GM11168 (cell line): ENCODE measurements around the gene DPYSL3.

Experiments
- in situ Hi-C: fragments of 300-500 bp; cut with MboI; formaldehyde crosslinking; loops from one replicate; pipeline ENCODE4 v1.12.0; 2022; ENCODE audit warnings: low sequenced_read_pairs; ENCODE audit not compliant: unreplicated experiment

DPYSL3 gene

DNA sequence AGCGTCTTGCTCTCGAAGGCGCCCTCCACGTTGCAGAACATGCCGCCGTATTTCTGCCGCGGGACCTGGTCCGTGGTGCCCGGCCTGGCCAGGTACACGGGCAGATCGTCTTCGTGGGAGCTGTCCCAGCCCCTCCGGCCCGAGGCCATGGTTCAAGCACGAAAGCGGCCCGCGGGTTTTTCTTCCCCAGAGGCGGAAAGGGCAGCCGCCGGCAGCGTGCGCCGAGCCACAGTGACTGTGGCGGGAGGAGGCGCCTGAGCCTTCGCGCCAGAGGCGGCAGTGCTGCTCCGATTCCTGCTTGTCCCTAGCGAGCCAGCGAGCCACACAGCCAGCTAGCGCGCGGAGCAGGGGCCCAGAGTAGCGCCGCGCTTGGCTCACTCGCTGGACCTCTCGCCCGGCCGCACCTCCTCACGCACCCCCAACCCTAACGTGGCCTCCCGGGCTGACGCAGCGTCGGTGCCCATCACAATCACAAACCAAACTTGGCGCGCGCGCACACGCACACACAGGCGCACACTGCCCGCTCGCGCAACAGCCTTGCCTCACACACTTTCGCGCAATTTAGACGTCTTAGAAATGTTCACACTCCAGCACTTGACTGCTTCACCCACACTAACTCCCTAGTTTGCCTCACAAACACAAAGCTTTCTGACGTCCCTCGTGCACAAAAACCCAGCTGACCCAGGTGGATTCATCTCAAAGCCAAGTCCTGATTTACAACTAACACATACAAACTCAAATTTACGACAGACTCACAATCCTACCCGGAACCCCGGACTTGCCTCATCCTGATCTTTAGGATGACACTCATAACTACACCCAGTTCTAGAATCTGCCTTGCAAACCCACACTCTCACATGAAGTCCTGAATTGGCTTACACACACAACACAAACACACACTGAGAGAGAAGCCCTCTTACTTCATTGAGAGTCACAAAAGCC is at the start of gene DPYSL3:
TSS of gene DPYSL3 (minus strand) at position 359 of the 942 bp plus-strand sequence. CDS start at position 149, 210 bp downstream.
- in situ Hi-C loops, result no loop called here

DNA sequence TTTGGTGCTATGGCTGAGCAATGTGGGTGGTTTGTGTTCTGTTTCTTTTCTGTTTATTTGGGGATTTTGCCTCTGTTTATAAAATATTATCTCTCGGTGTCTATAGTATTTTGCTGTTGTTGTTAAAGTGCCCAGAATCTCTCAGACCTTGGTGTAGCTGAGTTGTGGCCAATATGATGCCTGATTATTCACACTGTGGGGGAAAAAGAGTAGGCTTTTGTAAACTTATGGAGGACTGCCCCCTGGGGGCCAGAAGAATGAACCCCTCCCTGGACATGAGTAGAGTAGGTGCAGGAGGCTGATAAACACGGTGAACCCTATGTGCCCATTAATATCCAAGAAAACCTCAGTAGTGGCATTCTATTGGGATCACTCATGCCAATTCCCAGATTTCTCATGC is 49.0 kb upstream of the DPYSL3 start:
- in situ Hi-C loops, result loop anchor here (25.0 kb wide), 1 partner anchor 347 kb away; no protein-coding TSS in a partner anchor

DNA sequence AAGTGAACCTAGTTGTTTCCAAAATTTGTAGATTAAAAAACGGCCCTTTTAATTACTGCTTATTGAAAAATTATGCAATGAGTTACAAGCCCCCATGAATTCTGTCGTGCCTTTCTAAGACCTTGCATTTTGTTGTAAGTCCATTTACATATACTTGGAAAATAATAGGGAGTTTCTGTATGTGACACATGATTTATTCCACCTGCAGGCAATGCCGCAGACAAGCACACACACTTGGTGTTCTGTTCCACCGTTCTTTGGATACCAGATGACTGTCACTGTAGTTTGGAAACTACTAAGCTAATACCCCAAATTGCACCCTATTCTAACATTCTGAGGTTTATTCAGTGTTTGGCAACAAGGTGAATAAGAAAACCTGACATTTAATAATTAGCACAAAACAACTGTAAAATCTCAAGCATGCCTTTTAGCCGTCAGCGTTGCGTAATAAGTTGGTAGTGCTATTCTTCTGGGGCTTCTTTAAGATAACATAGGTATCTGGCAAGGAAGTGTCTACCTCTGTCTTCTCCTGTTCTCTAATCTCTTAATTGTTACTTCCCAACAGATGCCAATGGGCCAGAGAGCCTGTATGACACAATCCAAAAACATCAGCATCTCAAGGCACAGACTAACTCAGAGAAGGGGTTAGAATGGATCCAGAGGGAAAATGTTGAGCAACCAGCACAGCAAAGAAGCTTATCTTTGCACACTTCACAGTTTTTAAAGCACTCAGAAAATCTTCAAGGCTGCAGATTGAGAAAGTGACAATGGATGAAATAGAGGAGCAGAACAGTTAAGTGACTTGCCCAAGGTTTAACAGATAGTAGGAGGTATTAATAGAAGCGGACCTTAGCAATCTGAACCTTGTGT is 48.2 kb upstream of the DPYSL3 start:
- in situ Hi-C loops, result loop anchor here (25.0 kb wide), 1 partner anchor 346 kb away; no protein-coding TSS in a partner anchor

DNA sequence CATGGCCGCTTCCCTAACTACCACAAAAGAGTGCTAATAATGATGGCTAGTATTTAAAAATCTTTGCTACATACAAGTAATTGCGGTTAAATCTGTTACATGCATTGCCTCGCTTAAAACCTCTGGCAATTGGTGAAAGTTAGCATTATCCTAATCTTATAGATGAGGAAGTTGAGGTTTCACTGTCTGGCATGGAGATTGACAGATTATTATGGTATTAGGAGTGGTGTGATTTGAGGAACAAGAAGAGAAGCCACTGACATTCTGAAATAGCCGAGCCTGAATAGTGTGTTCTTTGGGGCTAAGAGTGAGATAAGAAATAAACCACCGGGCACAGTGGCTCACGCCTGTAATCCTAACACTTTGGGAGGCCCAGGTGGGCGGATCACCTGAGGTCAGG is 45.3 kb upstream of the DPYSL3 start:
- in situ Hi-C loops, result loop anchor here (25.0 kb wide), 1 partner anchor 343 kb away; no protein-coding TSS in a partner anchor

DNA sequence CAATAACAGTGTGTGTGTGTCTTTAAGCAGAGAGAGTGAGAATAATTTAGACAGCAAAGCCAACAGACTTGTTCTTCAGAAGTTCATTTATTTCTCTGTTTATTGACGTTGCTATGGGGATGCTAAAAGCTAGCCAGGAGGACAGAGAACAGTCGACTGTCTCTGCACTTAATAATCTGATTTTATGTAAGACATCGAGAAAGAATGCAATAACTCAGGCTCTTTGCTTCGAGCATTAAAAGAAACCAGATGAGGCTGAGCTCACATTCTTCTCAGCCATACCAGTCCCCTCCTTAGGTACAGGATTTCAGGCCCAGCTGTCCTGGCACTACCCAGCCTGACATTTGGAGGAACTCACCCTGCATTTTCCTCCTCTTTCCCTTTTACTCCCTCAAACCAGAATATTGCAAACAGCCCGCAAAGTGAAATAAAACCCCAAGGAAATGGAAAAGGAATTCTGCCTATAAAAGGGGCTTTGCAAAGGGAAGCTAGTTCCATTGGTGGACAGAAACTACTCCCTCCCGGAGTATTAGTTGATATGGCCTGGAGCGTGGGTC is 44.5 kb upstream of the DPYSL3 start:
- in situ Hi-C loops, result loop anchor here (25.0 kb wide), 1 partner anchor 342 kb away; no protein-coding TSS in a partner anchor

DNA sequence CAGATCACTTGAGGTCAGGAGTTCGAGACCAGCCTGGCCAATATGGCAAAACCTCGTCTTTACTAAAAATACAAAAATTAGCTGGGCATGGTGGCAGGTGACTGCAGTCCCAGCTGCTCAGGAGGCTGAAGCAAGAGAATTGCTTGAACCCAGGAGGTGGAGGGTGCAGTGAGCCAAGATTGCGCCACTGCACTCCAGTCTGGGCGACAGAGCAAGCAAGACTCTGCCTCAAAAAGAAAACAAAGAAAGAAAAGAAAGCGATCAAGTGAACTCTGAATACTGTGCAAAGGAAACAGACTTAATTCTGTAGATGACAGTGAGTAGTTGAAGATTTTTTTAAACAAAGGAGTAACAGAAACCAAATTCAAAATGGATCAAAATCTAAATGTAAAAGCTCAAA is 43.9 kb upstream of the DPYSL3 start:
- in situ Hi-C loops, result loop anchor here (25.0 kb wide), 1 partner anchor 342 kb away; no protein-coding TSS in a partner anchor

DNA sequence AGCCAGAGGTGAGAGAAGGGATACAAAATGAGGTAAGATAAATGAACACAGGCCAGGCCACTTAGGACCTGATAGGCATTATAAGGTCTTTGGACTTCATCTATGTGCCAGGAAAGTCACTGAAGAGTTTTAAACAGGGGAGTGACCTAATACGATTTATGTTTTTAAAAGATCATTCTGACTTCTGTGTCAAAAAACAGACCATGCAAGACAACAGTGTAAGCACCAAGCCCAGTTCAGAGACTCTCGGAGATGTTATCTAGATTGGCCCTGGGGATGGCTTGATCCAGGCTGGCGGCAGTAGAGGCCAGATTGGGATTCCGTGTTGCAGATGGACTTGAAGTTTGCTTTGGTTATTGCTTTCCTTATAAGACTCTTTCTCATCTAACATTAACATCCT is 43.0 kb upstream of the DPYSL3 start:
- in situ Hi-C loops, result loop anchor here (25.0 kb wide), 1 partner anchor 341 kb away; no protein-coding TSS in a partner anchor

DNA sequence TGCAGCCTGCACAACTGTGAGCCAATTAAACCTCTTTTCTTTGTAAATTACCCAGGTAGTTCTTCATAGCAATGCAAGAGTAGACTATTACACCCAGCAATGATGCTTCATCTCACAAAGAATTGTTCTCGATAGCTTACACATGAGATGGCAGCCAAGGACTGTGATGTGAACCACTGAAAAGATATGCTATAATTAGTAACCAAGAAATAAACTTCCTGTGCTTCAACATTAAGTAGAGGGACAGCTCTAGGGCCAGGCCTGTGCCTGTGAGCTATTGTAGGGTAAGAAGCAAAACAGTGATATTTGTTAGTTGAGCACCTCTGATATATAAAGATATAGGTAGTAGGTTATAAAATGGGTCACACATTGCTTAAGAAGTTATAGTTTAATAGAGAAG is 41.8 kb upstream of the DPYSL3 start:
- in situ Hi-C loops, result loop anchor here (25.0 kb wide), 1 partner anchor 339 kb away; no protein-coding TSS in a partner anchor

DNA sequence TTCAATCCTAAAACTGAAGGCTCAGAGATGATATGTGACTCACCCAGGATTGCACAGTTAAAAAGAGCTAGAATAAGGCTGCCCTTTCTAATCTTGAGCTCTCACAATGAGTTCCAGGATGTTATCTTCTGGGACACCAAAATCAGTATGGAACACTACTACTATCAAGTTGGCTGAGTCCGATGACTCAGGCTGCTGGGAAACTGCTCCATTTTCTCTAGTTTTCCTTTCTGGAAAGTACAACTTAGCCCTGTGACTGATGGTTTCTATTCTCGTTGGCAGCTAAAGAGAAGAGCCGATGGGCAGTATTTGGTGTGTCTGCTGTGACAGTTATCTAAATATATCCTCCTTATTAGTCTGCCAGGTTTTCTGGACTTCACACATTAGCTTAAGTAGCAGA is 37.9 kb upstream of the DPYSL3 start:
- in situ Hi-C loops, result no loop called here

DNA sequence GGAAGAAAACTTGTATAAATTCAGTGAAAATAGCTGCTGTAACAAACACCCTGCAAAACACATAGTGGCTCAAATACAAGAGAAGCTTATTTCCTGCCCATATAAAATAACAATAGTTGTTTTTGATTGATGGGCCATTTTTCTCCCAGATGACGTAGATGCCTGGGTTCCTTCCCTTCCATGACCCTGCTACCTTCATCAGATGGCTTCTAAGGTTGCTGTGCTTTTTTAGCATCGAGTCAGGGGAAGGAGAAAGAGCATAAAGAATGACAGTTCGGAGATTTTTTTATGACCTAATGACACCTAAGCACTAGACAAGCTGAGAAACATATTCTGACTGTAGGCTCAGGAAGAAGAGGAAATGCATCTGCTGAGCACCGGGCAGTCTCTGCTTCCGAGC is 34.7 kb upstream of the DPYSL3 start:
- in situ Hi-C loops, result no loop called here

DNA sequence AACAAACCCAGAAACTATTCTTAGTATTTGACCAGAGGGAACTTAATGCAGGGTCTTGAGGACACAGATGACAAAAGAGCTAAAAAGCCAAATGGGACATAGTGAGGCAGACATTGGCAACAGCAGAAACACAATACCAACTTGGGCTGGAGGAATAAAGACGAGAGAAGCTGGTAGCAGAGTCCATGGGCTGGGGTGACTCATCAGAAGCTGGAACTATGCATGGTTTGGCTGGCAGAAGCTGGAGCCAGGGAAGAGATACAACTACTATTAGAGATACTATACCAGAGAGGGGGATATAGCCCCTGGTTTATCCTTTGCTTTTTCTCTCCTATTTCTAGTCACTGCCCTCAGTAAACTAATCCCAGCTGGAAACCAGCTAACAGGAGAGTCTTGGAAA is 29.2 kb upstream of the DPYSL3 start:
- in situ Hi-C loops, result no loop called here

DNA sequence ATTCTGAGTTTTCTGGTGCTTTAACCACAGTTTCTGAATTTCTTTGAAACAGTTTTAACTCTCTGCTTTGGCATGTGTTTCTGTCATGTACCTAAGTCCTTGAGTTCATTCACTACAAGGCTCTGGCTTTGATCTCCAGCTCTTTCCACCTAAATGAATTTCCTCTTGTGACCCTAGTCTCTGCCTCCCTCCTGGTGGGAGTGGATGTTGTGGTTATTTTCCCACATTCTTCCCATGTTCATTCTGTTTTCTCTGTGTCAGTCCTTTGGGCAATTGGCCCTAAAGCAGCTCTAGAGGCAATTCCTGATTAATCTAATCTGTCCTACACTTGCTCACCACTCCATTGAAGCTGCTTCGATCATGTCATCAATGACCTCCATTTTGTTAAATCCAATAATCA is 28.4 kb upstream of the DPYSL3 start:
- in situ Hi-C loops, result no loop called here

DNA sequence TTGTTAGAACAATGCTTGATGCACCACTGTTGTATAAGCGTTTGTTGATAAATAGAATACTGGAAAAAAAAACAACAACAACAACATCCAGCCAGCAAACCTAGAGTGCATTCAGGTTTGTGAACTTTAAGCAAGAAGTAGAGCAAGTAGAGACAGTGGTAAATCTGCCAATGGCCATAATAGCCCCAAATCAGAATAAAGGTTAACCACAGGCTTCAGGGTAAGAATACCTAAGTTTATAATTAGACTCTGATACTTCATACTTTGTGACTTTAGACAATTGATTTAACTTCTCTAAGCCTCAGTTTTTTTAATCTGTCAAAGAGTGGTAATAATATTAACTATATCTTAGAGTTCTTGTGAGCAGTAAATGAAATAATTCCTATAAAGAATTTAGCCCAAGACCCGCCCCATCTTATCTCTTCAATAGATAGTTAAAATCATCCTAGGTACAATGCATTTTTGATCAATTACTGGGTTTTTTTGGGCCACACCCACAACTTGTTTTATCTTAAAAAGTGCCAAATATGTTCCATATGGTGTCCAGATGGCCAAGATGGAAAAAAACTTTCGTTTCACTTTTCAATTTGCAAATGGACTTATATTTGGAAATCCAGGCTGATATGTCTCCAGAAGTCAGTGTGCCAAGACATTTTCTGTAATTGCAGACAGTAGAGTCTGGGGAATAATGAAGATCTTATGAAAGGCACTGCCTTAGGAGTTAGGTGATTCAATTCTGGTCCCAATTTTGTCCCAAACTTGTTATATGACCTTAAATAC is 24.5 kb upstream of the DPYSL3 start:
- in situ Hi-C loops, result no loop called here

DNA sequence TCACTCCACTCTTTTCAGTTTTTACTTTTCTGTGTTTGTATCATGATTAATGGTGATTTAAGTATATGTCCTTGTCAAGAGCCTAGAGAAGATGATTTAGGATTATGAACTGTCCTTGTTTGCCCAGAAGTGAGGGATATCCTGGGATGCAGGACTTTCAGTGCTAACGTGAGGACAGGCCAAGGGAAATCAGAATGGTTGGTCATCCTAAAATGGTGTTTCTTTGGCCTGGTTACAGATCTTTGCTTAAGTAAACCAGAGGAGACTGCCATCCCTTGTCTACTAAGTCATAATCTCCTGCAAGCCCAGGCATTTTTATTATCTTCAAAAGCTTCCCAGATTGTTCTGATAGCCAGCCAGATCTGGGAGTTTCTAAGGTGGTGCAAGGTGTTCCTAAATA is 22.3 kb upstream of the DPYSL3 start:
- in situ Hi-C loops, result no loop called here

DNA sequence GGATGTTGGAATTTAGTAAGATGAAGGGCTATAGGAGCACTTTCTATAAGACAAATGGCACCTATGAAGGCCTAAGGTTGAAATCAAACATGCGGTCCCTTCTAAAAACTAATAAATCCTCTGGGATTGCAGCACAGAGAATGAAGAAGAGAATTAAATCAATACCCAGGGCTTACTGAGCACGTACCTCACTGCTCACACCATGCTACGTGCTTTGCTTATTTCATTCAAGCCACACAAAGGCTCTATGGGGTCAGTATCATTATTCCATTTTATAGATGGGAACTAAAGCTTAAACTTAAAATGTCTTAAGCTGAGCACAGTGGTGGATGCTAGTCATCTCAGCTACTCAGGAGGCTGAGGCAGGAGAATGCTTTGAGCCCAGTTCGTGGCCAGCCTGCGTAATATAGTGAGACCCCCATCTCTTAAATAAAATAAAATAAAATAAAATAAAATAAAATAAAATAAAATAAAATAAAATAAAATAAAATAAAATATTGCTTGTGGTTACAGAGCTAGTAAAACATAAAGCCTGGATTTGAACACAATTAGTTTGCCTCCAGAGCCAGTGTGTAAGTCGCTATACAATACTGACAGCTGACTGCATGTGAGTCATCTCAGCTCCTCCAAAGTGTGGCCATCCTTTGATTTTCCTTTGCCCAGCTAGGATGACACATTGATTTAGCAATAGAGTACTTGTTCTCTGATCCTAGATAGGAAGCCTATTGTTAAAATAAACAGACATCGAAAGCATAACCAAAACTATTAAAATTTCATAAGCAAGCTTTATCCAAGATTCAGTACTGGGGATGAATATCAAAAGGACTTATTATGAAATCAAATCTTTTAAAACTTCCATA is 20.9 kb upstream of the DPYSL3 start:
- in situ Hi-C loops, result no loop called here

DNA sequence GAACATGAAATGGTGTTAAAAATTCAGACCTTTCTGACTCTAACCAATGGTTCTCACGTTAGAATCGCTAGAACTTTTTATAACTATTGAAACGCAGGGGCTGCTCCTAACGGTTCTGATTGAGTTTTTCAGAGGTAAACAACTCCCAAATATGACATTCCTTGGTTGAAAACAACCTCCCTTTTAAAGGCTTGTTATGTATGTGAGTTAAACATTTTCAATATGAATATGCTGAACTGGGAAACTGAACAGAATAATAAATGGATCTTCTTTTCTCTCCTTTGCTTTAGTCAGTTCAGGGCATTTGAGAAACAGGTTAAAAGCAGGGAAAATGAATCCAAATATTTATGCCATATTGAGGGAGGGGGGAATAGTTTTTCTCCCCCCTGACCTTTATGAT is 13.2 kb upstream of the DPYSL3 start:
- in situ Hi-C loops, result no loop called here

DNA sequence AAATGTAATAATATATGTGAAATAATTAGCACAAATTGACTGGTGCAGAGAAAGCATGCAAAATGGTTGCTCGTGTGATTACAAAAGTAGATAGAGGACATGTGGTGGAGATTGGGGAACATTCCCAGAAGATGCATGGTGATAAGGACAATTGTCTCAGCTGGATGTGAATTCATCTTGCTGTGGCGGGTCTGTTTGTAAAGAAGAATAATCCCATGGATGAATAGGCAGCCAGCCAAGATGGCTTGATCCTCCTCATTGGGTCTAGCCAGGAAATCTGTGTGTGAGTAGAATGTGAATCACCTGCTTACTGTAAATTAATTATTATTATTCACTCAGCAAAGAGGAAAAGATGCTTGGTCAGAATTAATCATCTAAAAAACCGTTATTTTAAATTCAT is 12.6 kb upstream of the DPYSL3 start:
- in situ Hi-C loops, result no loop called here

DNA sequence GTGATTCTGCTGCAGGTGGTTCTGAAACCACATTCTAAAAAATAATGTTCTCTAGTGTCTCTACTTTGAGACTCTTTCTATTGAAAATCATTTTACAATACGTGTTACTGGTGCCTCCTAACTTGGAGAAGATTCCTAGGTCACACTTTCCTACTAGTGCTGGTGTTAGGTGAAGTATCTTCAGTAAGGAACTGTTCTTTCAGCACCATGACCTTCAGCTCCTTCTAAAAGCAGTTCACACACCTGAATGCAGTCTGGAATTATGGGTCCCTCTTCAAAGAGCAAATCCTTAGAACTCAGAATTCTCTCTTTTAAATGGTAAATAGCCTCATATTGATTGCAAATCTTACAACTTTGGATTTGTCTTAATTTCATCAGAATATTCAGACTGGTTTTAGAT is 10.6 kb upstream of the DPYSL3 start:
- in situ Hi-C loops, result no loop called here

DNA sequence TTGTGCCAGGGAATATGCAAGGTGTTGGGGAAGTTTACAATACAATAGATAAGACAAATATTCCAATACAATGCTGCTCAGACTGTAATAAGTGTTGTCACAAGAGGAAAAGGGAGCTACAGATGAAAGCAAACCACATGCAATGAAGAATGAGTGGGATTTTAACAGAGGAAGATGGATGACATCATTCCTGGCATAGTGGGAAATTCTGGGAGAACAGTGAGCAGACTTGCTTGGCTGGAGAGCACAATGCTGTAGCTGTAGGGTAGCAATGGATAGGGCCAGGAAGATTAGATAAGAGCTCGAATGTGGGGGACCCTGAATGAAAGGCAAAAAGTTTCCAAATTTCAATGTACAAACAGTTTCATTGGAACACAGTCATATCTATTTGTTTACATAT is 9.5 kb upstream of the DPYSL3 start:
- in situ Hi-C loops, result no loop called here
